ENCODE results near the gene RPL27A.

- TF ChIP-seq, protein P1, sequence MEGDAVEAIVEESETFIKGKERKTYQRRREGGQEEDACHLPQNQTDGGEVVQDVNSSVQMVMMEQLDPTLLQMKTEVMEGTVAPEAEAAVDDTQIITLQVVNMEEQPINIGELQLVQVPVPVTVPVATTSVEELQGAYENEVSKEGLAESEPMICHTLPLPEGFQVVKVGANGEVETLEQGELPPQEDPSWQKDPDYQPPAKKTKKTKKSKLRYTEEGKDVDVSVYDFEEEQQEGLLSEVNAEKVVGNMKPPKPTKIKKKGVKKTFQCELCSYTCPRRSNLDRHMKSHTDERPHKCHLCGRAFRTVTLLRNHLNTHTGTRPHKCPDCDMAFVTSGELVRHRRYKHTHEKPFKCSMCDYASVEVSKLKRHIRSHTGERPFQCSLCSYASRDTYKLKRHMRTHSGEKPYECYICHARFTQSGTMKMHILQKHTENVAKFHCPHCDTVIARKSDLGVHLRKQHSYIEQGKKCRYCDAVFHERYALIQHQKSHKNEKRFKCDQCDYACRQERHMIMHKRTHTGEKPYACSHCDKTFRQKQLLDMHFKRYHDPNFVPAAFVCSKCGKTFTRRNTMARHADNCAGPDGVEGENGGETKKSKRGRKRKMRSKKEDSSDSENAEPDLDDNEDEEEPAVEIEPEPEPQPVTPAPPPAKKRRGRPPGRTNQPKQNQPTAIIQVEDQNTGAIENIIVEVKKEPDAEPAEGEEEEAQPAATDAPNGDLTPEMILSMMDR (IDR thresholded peaks at IDR 0.05) = no peak
- TF ChIP-seq EZH2 (IDR thresholded peaks at IDR 0.05) (no peak), EZH2phosphoT487 (IDR thresholded peaks at IDR 0.05) (no peak)
Measured at GRCh38 chr11:8682303-8683114, at the start of gene RPL27A, which contains the start of gene TRIM66.

All from neural progenitor cell (in vitro differentiated cells).